Measurements from ENCODE around the gene PRR23C. TPM values are rescaled to one million over a fixed set of nuclear protein-coding genes. Genes with fewer than 3 reads are reported as not detected.
"Not testable (repeated sequence)": the region's sequence is repeated elsewhere in the genome, so short reads cannot be mapped to it uniquely, and the experiment has no call there.

PRR23C gene
- polyA plus RNA-seq, 1 of the 3 experiments (the other 2 are of a cell fraction) = not detected

GRCh38 chr3:139032326-139033002 lies 12.2 kb downstream of the PRR23C start:
- peaks cover 9% of the 10 kb centered on the region; the same call in 1 of the 2 replicates for H3K9me3 ChIP-seq
- no peak overlapping the region for H3K9ac ChIP-seq
- H3K27me3 ChIP-seq (ENCODE audit: insufficient read depth) = no peaks in the 10 kb centered on the region
- no peak overlapping the region for H2AFZ ChIP-seq (ENCODE audit: low read depth)
- no peaks in the 10 kb centered on the region for H3K9me2 ChIP-seq
- 6% methylated on average over 2 of the region's 2 CpGs for WGBS (ENCODE audit: low lambda C conversion rate)
- H3K36me3 ChIP-seq (replicated peaks in 1 of 2; ENCODE audit: control insufficient read depth in 1 of 2, insufficient read depth in 2 of 2, low read length in 1 of 2) = no peaks in the 10 kb centered on the region
- no peaks in the 10 kb centered on the region for H3K4me1 ChIP-seq (ENCODE audit: control insufficient read depth in 1 of 2, insufficient read depth in 2 of 2, low read depth in 1 of 2, low read length in 1 of 2)
- TF ChIP-seq TAF1 (IDR thresholded peaks at IDR 0.05; ENCODE audit: borderline replicate concordance, low read depth, low read length) = no peak
- no peak for TF ChIP-seq NFIC (IDR thresholded peaks at IDR 0.05; ENCODE audit: borderline replicate concordance)
- no peak for TF ChIP-seq ZBTB33 (IDR thresholded peaks at IDR 0.05; ENCODE audit: borderline replicate concordance, low read depth)
- no peak for TF ChIP-seq RXRA (IDR thresholded peaks at IDR 0.05; ENCODE audit: borderline replicate concordance, low read depth)
- no peak for TF ChIP-seq RCOR1 (IDR thresholded peaks at IDR 0.05; ENCODE audit: low read length)
- no peak for TF ChIP-seq RFX5 (IDR thresholded peaks at IDR 0.05; ENCODE audit: low read length)
- no peak for TF ChIP-seq SIN3A (IDR thresholded peaks at IDR 0.05; ENCODE audit: borderline replicate concordance, low read depth, low read length)
- no peak for TF ChIP-seq IRF3 (IDR thresholded peaks at IDR 0.05; ENCODE audit: low read depth, low read length)
- TF ChIP-seq MXI1 (IDR thresholded peaks at IDR 0.05; ENCODE audit: low read depth, low read length) = no peak
- TF ChIP-seq CHD2 (IDR thresholded peaks at IDR 0.05; ENCODE audit: low read length, partially characterized antibody) = no peak
- TF ChIP-seq GATA2 (CRISPR knock-in tag; IDR thresholded peaks at IDR 0.05) = no peak
- no peak for TF ChIP-seq EZH2phosphoT487 (IDR thresholded peaks at IDR 0.05; ENCODE audit: borderline replicate concordance, low read depth)
- TF ChIP-seq NRF1 (IDR thresholded peaks at IDR 0.05; ENCODE audit: low read depth, low read length) = no peak
- TF ChIP-seq, protein P1, sequence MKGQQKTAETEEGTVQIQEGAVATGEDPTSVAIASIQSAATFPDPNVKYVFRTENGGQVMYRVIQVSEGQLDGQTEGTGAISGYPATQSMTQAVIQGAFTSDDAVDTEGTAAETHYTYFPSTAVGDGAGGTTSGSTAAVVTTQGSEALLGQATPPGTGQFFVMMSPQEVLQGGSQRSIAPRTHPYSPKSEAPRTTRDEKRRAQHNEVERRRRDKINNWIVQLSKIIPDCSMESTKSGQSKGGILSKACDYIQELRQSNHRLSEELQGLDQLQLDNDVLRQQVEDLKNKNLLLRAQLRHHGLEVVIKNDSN (IDR thresholded peaks at IDR 0.05; ENCODE audit: borderline replicate concordance, low read depth) = no peak
- no peak overlapping the region for H3K4me3 ChIP-seq (ENCODE audit: low read depth in 2 of 2, low read length in 1 of 2)
- no peaks in the 10 kb centered on the region for H3F3A ChIP-seq (replicated peaks; ENCODE audit: insufficient read depth)
- ChIA-PET CTCF (no interaction called here), POLR2A (no interaction called here)
- no peak overlapping the region for H3K27ac ChIP-seq (ENCODE audit: low read depth in 2 of 2, low read length in 1 of 2)
- no peak overlapping the region for H3K4me2 ChIP-seq
- H3K79me2 ChIP-seq (ENCODE audit: insufficient read depth) = no peaks in the 10 kb centered on the region
- H4K20me1 ChIP-seq (ENCODE audit: insufficient read depth) = no peaks in the 10 kb centered on the region
- no peak for DNase-seq

DNA sequence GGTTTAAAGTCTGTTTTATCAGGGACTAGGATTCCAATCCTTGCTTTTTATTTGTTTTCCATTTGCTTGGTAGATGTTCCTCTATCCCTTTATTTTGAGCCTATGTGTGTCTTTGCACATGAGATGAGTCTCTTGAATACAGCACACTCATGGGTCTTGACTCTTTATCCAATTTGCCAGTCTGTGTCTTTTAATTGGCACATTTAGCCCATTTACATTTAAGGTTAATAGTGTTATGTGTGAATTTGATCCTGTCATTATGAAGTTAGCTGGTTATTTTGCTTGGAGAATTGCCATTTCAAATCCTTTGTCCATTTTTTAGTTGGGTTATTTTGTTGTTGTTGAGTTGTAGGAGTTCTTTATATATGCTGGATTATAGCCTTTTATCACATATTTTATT lies 14.1 kb downstream of the PRR23C start:
- H3K4me1 ChIP-seq (ENCODE audit: control insufficient read depth in 1 of 2, insufficient read depth in 2 of 2, low read depth in 1 of 2, low read length in 1 of 2); H3K79me2 ChIP-seq (ENCODE audit: insufficient read depth); H3K9me2 ChIP-seq; H3K27me3 ChIP-seq (ENCODE audit: insufficient read depth); CTCF ChIA-PET; H3F3A ChIP-seq (replicated peaks; ENCODE audit: insufficient read depth); H3K4me2 ChIP-seq; DNase-seq; H3K9me3 ChIP-seq; POLR2A ChIA-PET; H2AFZ ChIP-seq (ENCODE audit: low read depth); H3K27ac ChIP-seq (ENCODE audit: low read depth in 2 of 2, low read length in 1 of 2); H3K36me3 ChIP-seq (replicated peaks in 1 of 2; ENCODE audit: control insufficient read depth in 1 of 2, insufficient read depth in 2 of 2, low read length in 1 of 2); H3K4me3 ChIP-seq (ENCODE audit: low read depth in 2 of 2, low read length in 1 of 2); H4K20me1 ChIP-seq (ENCODE audit: insufficient read depth); H3K9ac ChIP-seq: not testable (repeated sequence)
